Measurements from ENCODE around the gene CKAP4. TPM values are rescaled to one million over a fixed set of nuclear protein-coding genes. Genes with fewer than 3 reads are reported as not detected.
A peak's percentile ranks its signal among the peaks of the same experiment; 100 is the strongest.

Gene CKAP4
- total and polyA plus RNA-seq, 10 donors: 4.5 to 63.0 (median 29.8) TPM

GRCh38 chr12:106245767-106246166 is 2.1 kb downstream of the CKAP4 start:
- H3K27me3 ChIP-seq (replicated peaks in 1 of 7): peaks cover 0 to 25% (median 0%) of the 10 kb centered on the region in 7 donors
- no peak for DNase-seq
- H3K36me3 ChIP-seq: peaks cover 0 to 29% (median under 1%) of the 10 kb centered on the region in 6 donors
- peak overlapping the region in 7 of 8 donors; percentile 90 to 100 (median 99) for H3K27ac ChIP-seq
- peak overlapping the region in 5 of 8 donors; percentile 6 to 87 (median 63) for H3K4me3 ChIP-seq
- TF ChIP-seq POLR2AphosphoS5 (IDR thresholded peaks at IDR 0.05) (peak in 1 of 3 donors; percentile 43), POLR2A (IDR thresholded peaks at IDR 0.05) (no peak)
- H3K9me3 ChIP-seq: no peaks in the 10 kb centered on the region
- intact Hi-C loops (cut with DNase I; ENCODE audit: low total_unique reads): no loop called here
- H3K4me1 ChIP-seq: peaks cover 18 to 76% (median 48%) of the 10 kb centered on the region in 6 donors
- 75 to 88% (median 81%) methylated on average over 11 to 12 of the region's 12 CpGs for WGBS, 5 donors

- H3K9me3 ChIP-seq: no peaks in the 10 kb centered on the region
- DNase-seq: no peak
- H3K27ac ChIP-seq: peak overlapping the region in 1 of 8 donors; percentile 17
- peaks cover 0 to 25% (median 0%) of the 10 kb centered on the region in 7 donors for H3K27me3 ChIP-seq (replicated peaks in 1 of 7)
- peak overlapping the region in 1 of 8 donors; percentile 0 for H3K4me3 ChIP-seq
- H3K4me1 ChIP-seq: peaks cover 9 to 57% (median 35%) of the 10 kb centered on the region in 6 donors
- peaks cover 0 to 51% (median 20%) of the 10 kb centered on the region in 6 donors for H3K36me3 ChIP-seq
- intact Hi-C loops (cut with DNase I; ENCODE audit: low total_unique reads): no loop called here
- TF ChIP-seq POLR2AphosphoS5 (IDR thresholded peaks at IDR 0.05) (no peak), POLR2A (IDR thresholded peaks at IDR 0.05) (no peak), CTCF (IDR thresholded peaks at IDR 0.05 in 8 of 11, conservative IDR thresholded peaks at IDR 0.05 in 3 of 11) (no peak)
These were observed 4.2 kb downstream of the CKAP4 start for GRCh38 chr12:106243620-106244019.

GRCh38 chr12:106240821-106241220 is 7.0 kb downstream of the CKAP4 start:
- H3K4me3 ChIP-seq: no peak overlapping the region
- H3K27me3 ChIP-seq (replicated peaks in 1 of 7): peaks cover 0 to 6% (median 0%) of the 10 kb centered on the region in 7 donors
- peaks cover 0 to 75% (median 32%) of the 10 kb centered on the region in 6 donors for H3K36me3 ChIP-seq
- no peak overlapping the region for H3K27ac ChIP-seq
- H3K9me3 ChIP-seq: no peaks in the 10 kb centered on the region
- H3K4me1 ChIP-seq: peaks cover 0 to 38% (median 16%) of the 10 kb centered on the region in 6 donors
- DNase-seq: no peak
- no peak for TF ChIP-seq POLR2A (IDR thresholded peaks at IDR 0.05)
- TF ChIP-seq CTCF (IDR thresholded peaks at IDR 0.05 in 8 of 11, conservative IDR thresholded peaks at IDR 0.05 in 3 of 11): no peak
- intact Hi-C loops (cut with DNase I; ENCODE audit: low total_unique reads): no loop called here

- no peak for DNase-seq
- no peaks in the 10 kb centered on the region for H3K9me3 ChIP-seq
- peaks cover 0 to 2% (median 0%) of the 10 kb centered on the region in 7 donors for H3K27me3 ChIP-seq (replicated peaks in 1 of 7)
- H3K4me3 ChIP-seq: no peak overlapping the region
- 95 to 96% (median 96%) methylated on average over 12 of the region's 12 CpGs for WGBS, 5 donors
- intact Hi-C loops (cut with DNase I; ENCODE audit: low total_unique reads): no loop called here
- H3K27ac ChIP-seq: no peak overlapping the region
- peaks cover 0 to 29% (median 8%) of the 10 kb centered on the region in 6 donors for H3K4me1 ChIP-seq
- peaks cover 0 to 81% (median 32%) of the 10 kb centered on the region in 6 donors for H3K36me3 ChIP-seq
- no peak for TF ChIP-seq POLR2AphosphoS5 (IDR thresholded peaks at IDR 0.05)
- TF ChIP-seq CTCF (IDR thresholded peaks at IDR 0.05 in 8 of 11, conservative IDR thresholded peaks at IDR 0.05 in 3 of 11): no peak
- TF ChIP-seq POLR2A (IDR thresholded peaks at IDR 0.05): no peak
These were observed 7.9 kb downstream of the CKAP4 start for GRCh38 chr12:106239951-106240335.

All from spleen (tissue), 11 donors.